GM19023 (cell line): ENCODE data around the gene L3MBTL1.

ENCODE experiments used
- ATAC-seq: cut with Tn5 transposase; IDR thresholded peaks from one replicate; pipeline ENCODE4 v1.9.1; 2021; ENCODE audit warnings: mild to moderate bottlenecking, moderate library complexity; ENCODE audit not compliant: unreplicated experiment

L3MBTL1 gene

GRCh38 chr20:43558412-43559146 is 51.1 kb downstream of the L3MBTL1 start, which contains the start of gene SGK2:
Gene SGK2, plus strand, starts transcription at chr20:43559027. Its CDS starts 7,469 bp downstream, at chr20:43566496.
- ATAC-seq, result no peak

GRCh38 chr20:43559147-43559987 is 51.9 kb downstream of the L3MBTL1 start:
- ATAC-seq, result no peak

GRCh38 chr20:43560974-43561373 is 53.5 kb downstream of the L3MBTL1 start:
- no peak for ATAC-seq

GRCh38 chr20:43563429-43563828 is 55.9 kb downstream of the L3MBTL1 start:
- ATAC-seq, result no peak

- ATAC-seq, result no peak
Observed at GRCh38 chr20:43563991-43564390, 56.5 kb downstream of the L3MBTL1 start.

GRCh38 chr20:43564455-43564854 is 57.0 kb downstream of the L3MBTL1 start:
- no peak for ATAC-seq

GRCh38 chr20:43564993-43565757 is 57.7 kb downstream of the L3MBTL1 start:
- ATAC-seq, result no peak

- ATAC-seq, result no peak
Observed at GRCh38 chr20:43565758-43566104, 58.2 kb downstream of the L3MBTL1 start.

GRCh38 chr20:43567477-43567876 is 60.0 kb downstream of the L3MBTL1 start:
- ATAC-seq, result no peak

GRCh38 chr20:43568706-43569105 is 61.2 kb downstream of the L3MBTL1 start:
- no peak for ATAC-seq

- no peak for ATAC-seq
Observed at GRCh38 chr20:43569282-43569681, 61.8 kb downstream of the L3MBTL1 start.

GRCh38 chr20:43570496-43570895 is 63.0 kb downstream of the L3MBTL1 start:
- no peak for ATAC-seq

GRCh38 chr20:43571310-43571709 is 63.8 kb downstream of the L3MBTL1 start:
- ATAC-seq, result no peak

GRCh38 chr20:43571771-43572170 is 64.3 kb downstream of the L3MBTL1 start:
- no peak for ATAC-seq

- no peak for ATAC-seq
Observed at GRCh38 chr20:43572891-43573290, 65.4 kb downstream of the L3MBTL1 start.

GRCh38 chr20:43576108-43576507 is 68.6 kb downstream of the L3MBTL1 start:
- no peak for ATAC-seq

GRCh38 chr20:43579861-43580793 is 72.6 kb downstream of the L3MBTL1 start:
- ATAC-seq, result no peak

GRCh38 chr20:43583133-43583864 is 75.8 kb downstream of the L3MBTL1 start:
- ATAC-seq, result no peak

- no peak for ATAC-seq
Observed at GRCh38 chr20:43583982-43584432, 76.5 kb downstream of the L3MBTL1 start.
